WERI-Rb-1 (cell line): Measurements from ENCODE around the gene CACUL1.

ENCODE experiments used
- DNase-seq: peaks from one replicate; pipeline ENCODE4 v3.0.0-alpha.2; 2020
- H3K27ac ChIP-seq: fragments of 250-450 bp; sonication (Bioruptor Pico); 2 replicates; pipeline ENCODE4 v1.5.1; 2020; ENCODE audit warnings: mild to moderate bottlenecking, moderate library complexity
- H3K27me3 ChIP-seq: fragments of 250-450 bp; sonication (Bioruptor Pico); 2 replicates; pipeline ENCODE4 v1.5.1; 2021; ENCODE audit warnings: mild to moderate bottlenecking, low read depth, moderate library complexity; ENCODE audit not compliant: insufficient read depth, severe bottlenecking
- H3K36me3 ChIP-seq: fragments of 250-450 bp; sonication (Bioruptor Pico); 2 replicates; pipeline ENCODE4 v1.5.1; 2020; ENCODE audit warnings: mild to moderate bottlenecking, moderate library complexity
- H3K4me3 ChIP-seq: 2 replicates; pipeline ENCODE4 v1.5.1; 2011; ENCODE audit warnings: low read depth, mild to moderate bottlenecking, control low read depth, low read length
- H3K9me3 ChIP-seq: fragments of 250-450 bp; sonication (Bioruptor Pico); 2 replicates; pipeline ENCODE4 v1.5.1; 2021; ENCODE audit warnings: mild to moderate bottlenecking, moderate library complexity; ENCODE audit not compliant: severe bottlenecking
- CTCF ChIP-seq: IDR thresholded peaks from 2 replicates; pipeline ENCODE4 v1.5.1; 2011; ENCODE audit warnings: low read depth, mild to moderate bottlenecking, control low read depth, inconsistent platforms, low read length

CACUL1 gene

GRCh38 chr10:118720685-118721538 lies 33.9 kb downstream of the CACUL1 start:
- H3K9me3 ChIP-seq = no peaks in the 10 kb centered on the region
- no peak overlapping the region for H3K4me3 ChIP-seq
- H3K27ac ChIP-seq = no peak overlapping the region
- no peaks in the 10 kb centered on the region for H3K27me3 ChIP-seq
- H3K36me3 ChIP-seq = no peaks in the 10 kb centered on the region; the same call in 1 of the 2 replicates
- peak; percentile 47 for TF ChIP-seq CTCF
- DNase-seq = peak; percentile 31

- H3K4me3 ChIP-seq = no peak overlapping the region
- no peak overlapping the region for H3K27ac ChIP-seq
- no peaks in the 10 kb centered on the region for H3K9me3 ChIP-seq
- H3K27me3 ChIP-seq = no peaks in the 10 kb centered on the region
- no peak for DNase-seq
- no peaks in the 10 kb centered on the region; the same call in 1 of the 2 replicates for H3K36me3 ChIP-seq
- TF ChIP-seq CTCF = no peak
Observed at GRCh38 chr10:118714366-118714765, 40.4 kb downstream of the CACUL1 start.

- H3K4me3 ChIP-seq = no peak overlapping the region
- no peaks in the 10 kb centered on the region for H3K27me3 ChIP-seq
- TF ChIP-seq CTCF = peak; percentile 71
- no peak overlapping the region for H3K27ac ChIP-seq
- DNase-seq = peak; percentile 39
- H3K9me3 ChIP-seq = no peaks in the 10 kb centered on the region
- H3K36me3 ChIP-seq = no peaks in the 10 kb centered on the region; the same call in 1 of the 2 replicates
Observed at GRCh38 chr10:118712930-118713634, 41.7 kb downstream of the CACUL1 start.

GRCh38 chr10:118712080-118712479 lies 42.7 kb downstream of the CACUL1 start:
- H3K4me3 ChIP-seq = no peak overlapping the region
- H3K36me3 ChIP-seq = peaks cover 3% of the 10 kb centered on the region; the same call in 1 of the 2 replicates
- no peak overlapping the region for H3K27ac ChIP-seq
- H3K9me3 ChIP-seq = no peaks in the 10 kb centered on the region
- H3K27me3 ChIP-seq = no peaks in the 10 kb centered on the region
- no peak for DNase-seq
- TF ChIP-seq CTCF = no peak

GRCh38 chr10:118710487-118710886 lies 44.3 kb downstream of the CACUL1 start:
- Histone ChIP-seq H3K27ac (no peak overlapping the region), H3K36me3 (peaks cover 4% of the 10 kb centered on the region), H3K27me3 (no peaks in the 10 kb centered on the region), H3K4me3 (no peak overlapping the region), H3K9me3 (no peaks in the 10 kb centered on the region)
- TF ChIP-seq CTCF = no peak
- DNase-seq = no peak
